ENCODE measurements around the gene MED19. TPM values are rescaled to one million over a fixed set of nuclear protein-coding genes. Genes with fewer than 3 reads are reported as not detected.
"Not testable (repeated sequence)": the region's sequence is repeated elsewhere in the genome, so short reads cannot be mapped to it uniquely, and the experiment has no call there.

The MED19 gene
- total RNA-seq, 6 experiments from 2014 or later, result 19.1 to 22.4 (median 21.8) TPM

DNA sequence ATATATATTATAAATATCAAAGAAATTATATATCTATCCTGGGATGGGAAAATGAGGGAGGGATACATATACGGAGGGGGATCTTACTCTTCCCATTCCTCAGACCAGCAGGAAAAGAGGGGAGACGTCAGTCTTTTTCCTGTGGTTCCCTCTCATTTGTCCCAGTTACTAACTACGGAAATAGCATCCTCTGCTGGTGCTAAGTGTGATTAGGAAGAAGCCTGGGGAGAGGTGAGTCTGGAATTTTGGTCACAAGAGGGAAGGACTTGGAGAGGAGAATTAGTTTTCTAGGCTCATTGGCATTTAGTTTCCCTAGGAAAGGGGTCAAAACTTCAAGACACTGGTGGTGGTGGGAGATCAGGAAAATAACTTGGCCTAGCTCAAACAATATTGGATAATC lies 11.6 kb downstream of the MED19 start:
- Mint-ChIP-seq H3K27ac (peak overlapping the region; percentile 18; the same call in 1 of the 2 replicates), H3K4me3 (no peak overlapping the region), H3K27me3 (ENCODE audit: insufficient read depth) (no peaks in the 10 kb centered on the region; the same call in 1 of the 2 replicates), H3K9me3 (no peaks in the 10 kb centered on the region), H3K36me3 (ENCODE audit: low read depth) (peaks cover 35% of the 10 kb centered on the region), H3K4me1 (ENCODE audit: low read depth) (no peaks in the 10 kb centered on the region)
- TF ChIP-seq, protein P1, sequence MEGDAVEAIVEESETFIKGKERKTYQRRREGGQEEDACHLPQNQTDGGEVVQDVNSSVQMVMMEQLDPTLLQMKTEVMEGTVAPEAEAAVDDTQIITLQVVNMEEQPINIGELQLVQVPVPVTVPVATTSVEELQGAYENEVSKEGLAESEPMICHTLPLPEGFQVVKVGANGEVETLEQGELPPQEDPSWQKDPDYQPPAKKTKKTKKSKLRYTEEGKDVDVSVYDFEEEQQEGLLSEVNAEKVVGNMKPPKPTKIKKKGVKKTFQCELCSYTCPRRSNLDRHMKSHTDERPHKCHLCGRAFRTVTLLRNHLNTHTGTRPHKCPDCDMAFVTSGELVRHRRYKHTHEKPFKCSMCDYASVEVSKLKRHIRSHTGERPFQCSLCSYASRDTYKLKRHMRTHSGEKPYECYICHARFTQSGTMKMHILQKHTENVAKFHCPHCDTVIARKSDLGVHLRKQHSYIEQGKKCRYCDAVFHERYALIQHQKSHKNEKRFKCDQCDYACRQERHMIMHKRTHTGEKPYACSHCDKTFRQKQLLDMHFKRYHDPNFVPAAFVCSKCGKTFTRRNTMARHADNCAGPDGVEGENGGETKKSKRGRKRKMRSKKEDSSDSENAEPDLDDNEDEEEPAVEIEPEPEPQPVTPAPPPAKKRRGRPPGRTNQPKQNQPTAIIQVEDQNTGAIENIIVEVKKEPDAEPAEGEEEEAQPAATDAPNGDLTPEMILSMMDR (IDR thresholded peaks at IDR 0.05), result peak; percentile 16; the same call in 1 of the 2 replicates
- DNase-seq, result no peak

DNA sequence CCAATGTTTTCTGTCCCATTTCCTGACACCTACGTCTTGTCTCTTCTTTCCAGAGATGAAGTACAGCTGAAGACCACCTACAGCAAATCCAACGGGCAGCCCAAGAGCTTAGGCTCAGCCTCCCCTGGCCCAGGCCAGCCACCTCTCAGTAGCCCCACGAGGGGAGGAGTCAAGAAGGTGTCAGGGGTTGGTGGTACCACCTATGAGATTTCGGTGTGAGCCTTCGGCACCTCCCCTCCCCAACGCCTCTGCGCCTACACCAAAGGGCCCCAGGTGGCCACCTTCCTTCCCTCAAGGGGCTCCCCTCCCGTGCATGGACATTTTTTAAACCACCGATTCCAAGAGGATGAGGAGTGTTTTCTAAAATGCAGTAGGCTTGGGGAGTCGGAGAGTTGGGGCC lies 12.2 kb downstream of the MED19 start:
- Mint-ChIP-seq H3K4me1 (ENCODE audit: low read depth) (no peaks in the 10 kb centered on the region), H3K27ac (no peak overlapping the region), H3K9me3 (no peaks in the 10 kb centered on the region), H3K36me3 (ENCODE audit: low read depth) (peaks cover 32% of the 10 kb centered on the region), H3K4me3 (no peak overlapping the region), H3K27me3 (ENCODE audit: insufficient read depth) (no peaks in the 10 kb centered on the region; the same call in 1 of the 2 replicates)
- DNase-seq, result no peak
- TF ChIP-seq, protein P1 (IDR thresholded peaks at IDR 0.05), result no peak

DNA sequence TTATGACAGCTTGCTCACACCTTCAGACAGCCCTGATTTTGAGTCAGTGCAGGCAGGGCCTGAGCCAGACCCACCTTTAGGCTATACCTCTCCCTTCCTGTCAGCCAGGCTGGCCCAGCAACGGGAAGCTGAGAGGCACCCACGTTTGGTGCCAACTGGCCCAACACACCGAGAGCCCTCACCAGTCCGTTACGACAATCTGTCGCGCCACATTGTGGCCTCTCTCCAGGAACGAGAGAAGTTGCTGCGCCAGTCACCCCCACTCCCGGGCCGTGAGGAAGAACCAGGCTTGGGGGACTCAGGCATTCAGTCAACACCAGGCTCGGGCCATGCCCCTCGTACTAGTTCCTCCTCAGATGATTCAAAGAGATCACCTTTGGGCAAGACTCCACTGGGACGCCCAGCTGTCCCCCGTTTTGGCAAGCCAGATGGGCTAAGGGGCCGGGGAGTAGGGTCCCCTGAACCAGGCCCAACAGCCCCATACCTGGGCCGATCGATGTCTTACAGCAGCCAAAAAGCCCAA lies 13.1 kb downstream of the MED19 start:
- no peak for DNase-seq
- Mint-ChIP-seq H3K4me3 (no peak overlapping the region), H3K27ac (no peak overlapping the region), H3K27me3 (ENCODE audit: insufficient read depth) (no peaks in the 10 kb centered on the region; the same call in 1 of the 2 replicates), H3K36me3 (ENCODE audit: low read depth) (peaks cover 25% of the 10 kb centered on the region), H3K9me3 (no peaks in the 10 kb centered on the region), H3K4me1 (ENCODE audit: low read depth) (no peaks in the 10 kb centered on the region)
- TF ChIP-seq, protein P1 (IDR thresholded peaks at IDR 0.05), result no peak

DNA sequence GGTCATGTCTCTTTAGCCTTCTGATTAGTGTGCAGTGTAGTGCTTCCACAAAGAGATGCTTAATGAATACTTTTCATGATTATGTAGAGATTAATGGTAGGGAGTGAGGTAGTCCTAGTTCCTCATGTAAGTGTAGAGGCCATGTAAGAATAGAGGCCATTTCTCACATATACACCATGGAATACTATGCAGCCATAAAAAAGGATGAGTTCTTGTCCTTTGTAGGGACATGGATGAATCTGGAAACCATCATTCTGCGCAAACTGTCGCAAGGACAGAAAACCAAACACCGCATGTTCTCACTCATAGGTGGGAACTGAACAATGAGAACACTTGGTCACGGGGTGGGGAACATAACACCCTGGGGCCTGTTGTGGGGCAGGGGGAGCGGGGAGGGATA lies 21.5 kb downstream of the MED19 start:
- H3K27ac Mint-ChIP-seq; H3K4me1 Mint-ChIP-seq (ENCODE audit: low read depth); DNase-seq; H3K4me3 Mint-ChIP-seq; H3K9me3 Mint-ChIP-seq; H3K27me3 Mint-ChIP-seq (ENCODE audit: insufficient read depth): not testable (repeated sequence)
- H3K36me3 Mint-ChIP-seq (ENCODE audit: low read depth), result peaks cover 36% of the 10 kb centered on the region

DNA sequence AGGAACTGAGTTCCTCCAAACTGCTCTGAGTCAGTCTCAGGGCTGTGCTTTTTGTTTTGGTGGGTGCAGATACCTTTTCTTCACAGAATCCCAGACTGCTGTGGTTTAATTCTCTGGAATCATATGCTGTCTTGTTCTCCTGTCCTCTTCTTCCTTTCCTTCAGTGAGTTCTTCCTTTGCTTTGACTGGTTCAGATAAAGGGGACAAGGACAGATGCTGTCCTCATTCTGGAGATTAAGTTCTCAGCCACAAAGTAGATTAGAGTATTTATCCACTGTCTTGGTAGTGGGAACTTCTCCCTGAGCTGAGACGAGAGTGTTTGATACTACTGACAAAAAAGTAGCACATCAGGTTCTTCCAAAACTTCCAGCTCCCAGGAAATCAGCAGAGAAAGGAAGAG lies 30.8 kb downstream of the MED19 start:
- H3K4me1 Mint-ChIP-seq (ENCODE audit: low read depth), result peaks cover 37% of the 10 kb centered on the region
- no peaks in the 10 kb centered on the region for H3K27me3 Mint-ChIP-seq (ENCODE audit: insufficient read depth)
- H3K9me3 Mint-ChIP-seq, result no peaks in the 10 kb centered on the region
- H3K27ac Mint-ChIP-seq, result no peak overlapping the region
- TF ChIP-seq, protein P1 (IDR thresholded peaks at IDR 0.05), result no peak
- H3K36me3 Mint-ChIP-seq (ENCODE audit: low read depth), result peaks cover 19% of the 10 kb centered on the region
- no peak for DNase-seq
- no peak overlapping the region for H3K4me3 Mint-ChIP-seq

DNA sequence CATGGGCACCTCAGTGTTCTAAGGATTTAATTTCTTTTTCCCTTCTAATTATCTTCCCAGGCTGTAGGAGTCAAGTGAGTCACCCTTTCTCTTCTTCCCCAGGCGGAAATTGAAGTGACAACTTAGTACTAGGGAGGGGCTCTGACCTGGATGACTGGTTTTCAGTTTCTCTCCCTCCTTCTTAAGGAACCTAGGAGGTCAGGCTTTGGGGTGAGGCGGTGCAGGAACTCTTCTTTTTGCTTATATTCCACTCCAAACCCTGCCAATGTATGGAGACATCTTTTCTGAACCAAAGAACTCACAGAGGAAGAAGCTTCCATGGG lies 31.5 kb downstream of the MED19 start:
- peaks cover 37% of the 10 kb centered on the region for H3K4me1 Mint-ChIP-seq (ENCODE audit: low read depth)
- TF ChIP-seq, protein P1 (IDR thresholded peaks at IDR 0.05), result no peak
- peak overlapping the region; percentile 57 for H3K27ac Mint-ChIP-seq
- H3K9me3 Mint-ChIP-seq, result no peaks in the 10 kb centered on the region
- H3K27me3 Mint-ChIP-seq (ENCODE audit: insufficient read depth), result no peaks in the 10 kb centered on the region
- DNase-seq, result peak; percentile 27
- no peak overlapping the region for H3K4me3 Mint-ChIP-seq
- H3K36me3 Mint-ChIP-seq (ENCODE audit: low read depth), result peaks cover 19% of the 10 kb centered on the region
